AG04449 (cell line): ENCODE data around the gene ZNF592.

Source experiments
- CTCF ChIA-PET: fragments of 350-600 bp; formaldehyde crosslinking; extraction: SDS; loops from one replicate; lab custom pipeline; 2021; ENCODE audit warnings: antibody characterized with exemption; lab: Yijun Ruan, JAX
- POLR2A ChIA-PET: fragments of 400-600, 350-600 bp; formaldehyde crosslinking; extraction: SDS; loops from one replicate; lab custom pipeline; 2020; ENCODE audit warnings: antibody characterized with exemption, inconsistent platforms; lab: Yijun Ruan, JAX
- DNase-seq: peaks from one replicate; pipeline ENCODE4 v3.0.0-alpha.2; 2010; ENCODE audit warnings: low read depth, low spot score
- H3K4me3 ChIP-seq: 2 replicates; pipeline ENCODE4 v1.5.1; 2011; ENCODE audit warnings: low read depth, mild to moderate bottlenecking, control low read depth, low read length
- CTCF ChIP-seq: IDR thresholded peaks from one replicate; pipeline ENCODE4 v1.5.1; 2011; ENCODE audit warnings: mild to moderate bottlenecking, moderate library complexity, low read length, control low read depth, inconsistent platforms; ENCODE audit not compliant: insufficient read depth; ENCODE audit errors: missing control alignments

ZNF592 gene

DNA sequence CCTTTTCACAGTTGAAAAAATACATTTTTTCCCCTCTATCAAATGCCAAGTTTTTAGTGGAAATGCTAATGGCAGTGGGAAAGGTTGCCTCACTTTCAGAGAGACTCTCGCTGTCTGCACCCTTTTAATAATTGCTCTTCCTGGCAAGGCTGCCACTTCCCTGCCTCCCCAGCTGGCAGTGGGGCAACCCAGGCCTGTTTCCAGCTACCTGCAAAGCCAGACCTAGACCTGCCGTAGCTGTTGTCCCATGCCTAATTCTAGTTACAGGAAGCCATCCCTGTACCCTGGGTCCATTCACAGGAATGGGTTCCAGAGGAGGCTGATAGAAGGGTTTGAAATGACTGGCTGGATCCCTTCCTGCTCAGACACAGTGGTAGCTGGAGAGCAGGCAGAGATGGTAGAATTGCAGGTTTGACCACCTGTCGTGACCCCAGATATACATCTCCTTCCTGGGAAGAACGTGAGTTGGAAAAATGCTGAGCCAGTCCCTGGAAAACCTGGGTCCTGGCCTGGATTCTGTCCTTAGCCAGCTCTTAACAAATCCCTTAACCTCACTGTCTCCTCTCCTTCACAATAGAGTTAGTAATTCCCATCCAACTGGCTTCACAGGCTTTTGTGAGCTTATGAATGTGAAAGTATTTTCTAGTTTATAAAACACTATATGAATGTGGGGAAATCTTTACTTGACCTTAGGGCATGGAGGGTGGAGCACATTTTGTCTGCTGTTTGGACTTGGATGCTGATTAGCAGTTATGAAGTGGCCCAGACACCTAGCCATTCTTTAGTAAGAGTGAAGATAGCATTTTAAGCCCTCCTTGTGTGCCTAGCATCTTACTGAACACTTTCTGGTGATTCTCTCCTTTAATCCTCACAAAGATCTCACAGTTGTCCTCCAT lies 55.9 kb downstream of the ZNF592 start:
- ChIA-PET POLR2A (no interaction called here), CTCF (no interaction called here)
- no peak for DNase-seq
- no peak for TF ChIP-seq CTCF
- H3K4me3 ChIP-seq = no peak overlapping the region

- TF ChIP-seq CTCF = no peak
- no peak overlapping the region for H3K4me3 ChIP-seq
- CTCF ChIA-PET = interaction anchor here (1.1 kb wide), 1 partner anchor 218 kb away, joined by 3 read pairs; no protein-coding TSS in a partner anchor
- DNase-seq = no peak
- POLR2A ChIA-PET = no interaction called here
Observed at GRCh38 chr15:84805221-84805620, 56.8 kb downstream of the ZNF592 start.

- ChIA-PET POLR2A (no interaction called here), CTCF (interaction anchor here (0.7 kb wide), 1 partner anchor 15 kb away, joined by 3 read pairs; no protein-coding TSS in a partner anchor)
- no peak overlapping the region for H3K4me3 ChIP-seq
- TF ChIP-seq CTCF = no peak
- no peak for DNase-seq
Observed at GRCh38 chr15:84807228-84807627, 58.8 kb downstream of the ZNF592 start.

- POLR2A ChIA-PET = interaction anchor here (0.7 kb wide), 1 partner anchor 210 kb away, joined by 3 read pairs; no protein-coding TSS in a partner anchor
- CTCF ChIA-PET = interaction anchor here (1.1 to 1.2 kb wide), 2 partner anchors 33 to 223 kb away, joined by 3 read pairs; no protein-coding TSS in a partner anchor
- DNase-seq = no peak
- no peak for TF ChIP-seq CTCF
- H3K4me3 ChIP-seq = no peak overlapping the region
Observed at GRCh38 chr15:84810073-84810840, 61.9 kb downstream of the ZNF592 start.

GRCh38 chr15:84811151-84811550 lies 62.8 kb downstream of the ZNF592 start:
- ChIA-PET POLR2A (no interaction called here), CTCF (interaction anchor here (1.1 to 1.5 kb wide), 3 partner anchors 20 to 224 kb away, joined by 3 read pairs; no protein-coding TSS in a partner anchor)
- H3K4me3 ChIP-seq = no peak overlapping the region
- no peak for DNase-seq
- no peak for TF ChIP-seq CTCF

GRCh38 chr15:84811828-84812227 lies 63.4 kb downstream of the ZNF592 start:
- ChIA-PET POLR2A (no interaction called here), CTCF (interaction anchor here (0.9 to 1.5 kb wide), 2 partner anchors 19 to 224 kb away, joined by 3 read pairs; no protein-coding TSS in a partner anchor)
- no peak overlapping the region for H3K4me3 ChIP-seq
- DNase-seq = no peak
- TF ChIP-seq CTCF = no peak
